Kidney (tissue), 14 donors: Measurements from ENCODE around the gene P2RX2. TPM values are rescaled to one million over a fixed set of nuclear protein-coding genes. Genes with fewer than 3 reads are reported as not detected.

Source experiments
- DNase-seq, 5 donors: peaks; one replicate each; pipeline ENCODE4 v3.0.0-alpha.2; 2013 to 2020
- FAIRE-seq: peaks from 2 replicates; lab custom pipeline; 2012; peaks lifted over from hg19 to GRCh38; lab: Jason Lieb, UNC
- H3K27ac ChIP-seq, 2 donors: one replicate each; pipeline ENCODE4 v1.7.0; 2013; ENCODE audit warnings: low read depth in 2 of 2, low read length in 2 of 2, inconsistent platforms in 1 of 2
- H3K27me3 ChIP-seq: one replicate; pipeline ENCODE4 v1.7.1; 2013; ENCODE audit warnings: low read length, inconsistent platforms; ENCODE audit not compliant: control insufficient read depth, insufficient read depth
- H3K36me3 ChIP-seq, 3 donors: one replicate each; pipeline versions ENCODE4 v1.7.0 to v1.7.1; 2013; ENCODE audit warnings: low read length in 3 of 3, control low read depth in 1 of 3, inconsistent platforms in 1 of 3; ENCODE audit not compliant: insufficient read depth in 3 of 3, control insufficient read depth in 2 of 3
- H3K4me1 ChIP-seq, 3 donors: one replicate each; pipeline versions ENCODE4 v1.7.0 to v1.7.1; 2013; ENCODE audit warnings: low read length in 3 of 3, inconsistent platforms in 1 of 3, low read depth in 1 of 3; ENCODE audit not compliant: control insufficient read depth in 2 of 3, insufficient read depth in 2 of 3
- H3K4me3 ChIP-seq, 3 donors: one replicate each; pipeline versions ENCODE4 v1.7.0 to v1.8.1; 2013; ENCODE audit warnings: low read length in 3 of 3, control low read depth in 1 of 3, inconsistent platforms in 1 of 3
- H3K9ac ChIP-seq, 3 donors: one replicate each; pipeline versions ENCODE4 v1.7.0 to v1.7.1; 2013; ENCODE audit warnings: low read length in 3 of 3, control low read depth in 1 of 3, inconsistent platforms in 1 of 3
- H3K9me3 ChIP-seq, 3 donors: one replicate each; pipeline versions ENCODE4 v1.7.0 to v1.7.1; 2013; ENCODE audit warnings: low read length in 3 of 3, control low read depth in 1 of 3, inconsistent platforms in 1 of 3; ENCODE audit not compliant: control insufficient read depth in 2 of 3, insufficient read depth in 1 of 3
- CTCF ChIP-seq: IDR thresholded peaks from 3 replicates; pipeline ENCODE4 v1.5.1; 2012; ENCODE audit warnings: mild to moderate bottlenecking, moderate library complexity, borderline replicate concordance; ENCODE audit not compliant: insufficient read depth; ENCODE audit errors: extremely low read depth
- intact Hi-C: fragments of 100-400 bp; cut with DNase I; formaldehyde crosslinking; loops from one replicate; pipeline ENCODE4 v1.11.1; 2022
- polyA plus RNA-seq: library from polyadenylated mRNA; stranded (reverse); fragments of 350-450 nt; fragmentation: Illumina TruSeq; extraction: RNeasy Lipid Tissue Mini Kit (QIAGEN cat#74804); gene quantifications from one replicate; pipeline ENCODE4 v1.2.3, GENCODE V29; 2014; ENCODE audit warnings: low read depth, low replicate concordance; ENCODE audit not compliant: insufficient read depth
- total RNA-seq: library from RNA; stranded (reverse); fragmentation: NEBNext Ultra II Directional; extraction: Animal tissue kit (Norgen Biotek cat#: 25700); gene quantifications from one replicate; pipeline ENCODE4 v1.2.1, GENCODE V29; 2021
- donor health status: control.
- donor health status: control.
- donor health status: control.
- donor health status: control.
- donor health status: control.
- donor health status: DM: yes; HTN: yes; CAD: no.
- donor health status: Normal renal cell carcinoma (clear cell type).

Gene P2RX2
- total and polyA plus RNA-seq, 2 donors from 2014 or later = 0.19 to 0.37 TPM

- Histone ChIP-seq H3K9me3 (no peaks in the 10 kb centered on the region), H3K4me1 (peaks cover 0 to 4% (median 3%) of the 10 kb centered on the region in 3 donors), H3K27ac (no peak overlapping the region), H3K4me3 (no peak overlapping the region), H3K36me3 (no peaks in the 10 kb centered on the region), H3K9ac (no peak overlapping the region), H3K27me3 (no peaks in the 10 kb centered on the region)
- no peak for TF ChIP-seq CTCF
- peak in 1 of 5 donors; percentile 37 for DNase-seq
- intact Hi-C loops = no loop called here
- FAIRE-seq = no peak
These were observed 5.7 kb downstream of the P2RX2 start for GRCh38 chr12:132624186-132624855.

GRCh38 chr12:132624910-132625630, 6.5 kb downstream of the P2RX2 start:
- DNase-seq (peak in 1 of 5 donors; percentile 31), FAIRE-seq (no peak)
- Histone ChIP-seq H3K4me1 (peaks cover 0 to 4% (median 3%) of the 10 kb centered on the region in 3 donors), H3K9me3 (no peaks in the 10 kb centered on the region), H3K27me3 (no peaks in the 10 kb centered on the region), H3K36me3 (peaks cover 0 to 6% (median 0%) of the 10 kb centered on the region in 3 donors), H3K4me3 (no peak overlapping the region), H3K27ac (no peak overlapping the region), H3K9ac (no peak overlapping the region)
- no peak for TF ChIP-seq CTCF
- intact Hi-C loops = no loop called here

- H3K9ac ChIP-seq = no peak overlapping the region
- no peak for TF ChIP-seq CTCF
- H3K9me3 ChIP-seq = no peaks in the 10 kb centered on the region
- DNase-seq (peak in 1 of 5 donors; percentile 31), FAIRE-seq (no peak)
- peaks cover 0 to 4% (median 3%) of the 10 kb centered on the region in 3 donors for H3K4me1 ChIP-seq
- H3K4me3 ChIP-seq = no peak overlapping the region
- H3K36me3 ChIP-seq = peaks cover 0 to 7% (median 0%) of the 10 kb centered on the region in 3 donors
- no peaks in the 10 kb centered on the region for H3K27me3 ChIP-seq
- intact Hi-C loops = no loop called here
- no peak overlapping the region for H3K27ac ChIP-seq
These were observed 7.3 kb downstream of the P2RX2 start for GRCh38 chr12:132625731-132626430.
